HG03135 (cell line): ENCODE data around the gene YTHDC1.
"Not testable (repeated sequence)": the region's sequence is repeated elsewhere in the genome, so short reads cannot be mapped to it uniquely, and the experiment has no call there.

ENCODE experiments used
- ATAC-seq: cut with Tn5 transposase; IDR thresholded peaks from one replicate; pipeline ENCODE4 v1.9.1; 2021; ENCODE audit warnings: mild to moderate bottlenecking, moderate library complexity; ENCODE audit not compliant: unreplicated experiment

Gene YTHDC1

DNA sequence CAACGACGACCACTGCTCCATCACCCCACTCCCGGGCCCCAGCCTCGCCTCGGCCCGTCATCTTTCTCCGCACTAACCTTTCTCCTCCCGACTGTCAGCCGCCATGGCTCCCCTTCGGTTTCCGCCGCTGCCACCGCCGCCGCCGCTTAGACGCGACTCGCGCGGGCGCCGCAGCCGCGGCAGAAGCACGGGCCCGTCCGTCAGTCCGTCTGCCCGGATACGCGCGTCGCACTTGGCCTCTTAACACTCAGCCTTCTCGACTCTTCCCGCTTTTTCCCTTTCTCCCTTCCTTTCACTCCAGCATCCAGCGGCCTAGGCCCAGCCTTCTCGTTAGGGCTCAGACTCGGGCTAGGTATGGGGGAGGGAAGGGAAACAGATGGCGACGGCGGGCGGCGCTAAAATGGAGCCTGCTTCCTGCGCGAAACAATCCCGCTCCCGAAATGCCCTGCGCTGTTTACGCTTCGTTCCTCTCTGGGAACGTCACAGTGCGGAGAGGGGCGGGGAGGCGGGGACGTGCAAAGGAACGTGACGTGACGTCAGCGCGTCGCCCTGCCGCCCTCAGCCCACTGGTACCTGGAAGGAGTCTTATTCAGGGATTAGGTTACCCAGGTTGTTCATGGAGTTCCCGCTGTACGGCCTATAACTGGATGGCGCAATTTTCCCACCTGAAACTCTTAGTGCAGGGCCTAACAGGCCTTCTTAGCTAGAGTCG lies at the start of gene YTHDC1:
YTHDC1 (minus strand) TSS at position 442 of the 712 bp plus-strand sequence; CDS start at position 105, 337 bp downstream.
- ATAC-seq, result peak; percentile 94

DNA sequence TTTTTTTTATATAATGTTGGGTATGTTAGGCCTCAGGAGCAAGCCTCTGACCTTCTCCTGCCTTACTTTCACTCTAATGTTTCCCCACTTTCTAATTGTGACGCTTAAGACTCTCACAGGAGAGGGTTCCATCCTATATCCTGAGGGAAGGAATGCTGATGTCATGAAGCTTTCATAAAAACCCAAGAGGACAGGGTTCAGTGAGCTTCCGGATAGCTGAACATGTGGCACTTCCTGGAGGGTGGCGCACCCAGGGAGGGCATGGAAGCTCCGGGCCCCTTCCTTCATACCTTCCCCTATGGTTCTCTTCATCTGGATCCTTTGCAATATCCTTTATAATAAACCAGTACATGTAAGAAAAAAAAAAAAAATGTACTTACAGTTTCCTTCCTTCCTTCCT lies 49.4 kb upstream of the YTHDC1 start:
- no peak for ATAC-seq

DNA sequence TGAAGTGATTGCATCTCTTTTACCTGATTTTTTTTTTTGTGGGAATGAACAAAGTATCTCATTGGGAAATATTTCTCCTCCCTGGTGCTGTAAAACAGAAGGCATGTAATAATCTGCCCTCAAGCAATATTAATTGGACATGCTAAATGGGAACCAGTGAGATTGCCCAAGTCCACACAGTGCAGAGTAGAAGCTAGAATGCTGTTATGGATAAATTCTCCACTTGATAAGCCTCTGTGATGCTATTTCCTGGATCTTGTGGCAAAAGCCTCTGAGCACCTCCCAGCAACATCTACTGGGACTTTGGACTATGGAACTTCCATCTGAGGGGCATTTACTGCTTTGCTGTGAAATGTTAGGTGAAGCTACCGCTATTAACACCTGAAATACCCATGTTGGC lies 46.9 kb upstream of the YTHDC1 start:
- no peak for ATAC-seq

DNA sequence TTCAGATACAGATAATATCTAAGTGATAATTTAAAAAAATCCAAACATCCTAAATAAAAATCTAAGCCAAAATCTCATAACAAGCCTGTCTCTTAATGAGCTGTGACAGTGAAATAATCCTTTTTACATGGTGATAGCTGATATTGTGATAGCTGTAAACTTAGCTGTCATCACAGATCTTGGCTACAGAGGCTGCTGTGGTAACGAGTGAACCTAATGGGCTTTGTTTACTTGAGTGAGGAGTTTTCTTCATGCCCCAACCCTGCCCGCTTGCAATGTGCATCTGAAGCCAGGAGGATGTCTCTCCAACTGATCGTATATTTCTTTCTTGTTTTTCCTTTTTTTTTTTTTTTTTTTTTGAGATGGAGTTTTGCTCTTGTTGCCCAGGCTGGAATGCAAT lies 41.5 kb upstream of the YTHDC1 start:
- no peak for ATAC-seq

DNA sequence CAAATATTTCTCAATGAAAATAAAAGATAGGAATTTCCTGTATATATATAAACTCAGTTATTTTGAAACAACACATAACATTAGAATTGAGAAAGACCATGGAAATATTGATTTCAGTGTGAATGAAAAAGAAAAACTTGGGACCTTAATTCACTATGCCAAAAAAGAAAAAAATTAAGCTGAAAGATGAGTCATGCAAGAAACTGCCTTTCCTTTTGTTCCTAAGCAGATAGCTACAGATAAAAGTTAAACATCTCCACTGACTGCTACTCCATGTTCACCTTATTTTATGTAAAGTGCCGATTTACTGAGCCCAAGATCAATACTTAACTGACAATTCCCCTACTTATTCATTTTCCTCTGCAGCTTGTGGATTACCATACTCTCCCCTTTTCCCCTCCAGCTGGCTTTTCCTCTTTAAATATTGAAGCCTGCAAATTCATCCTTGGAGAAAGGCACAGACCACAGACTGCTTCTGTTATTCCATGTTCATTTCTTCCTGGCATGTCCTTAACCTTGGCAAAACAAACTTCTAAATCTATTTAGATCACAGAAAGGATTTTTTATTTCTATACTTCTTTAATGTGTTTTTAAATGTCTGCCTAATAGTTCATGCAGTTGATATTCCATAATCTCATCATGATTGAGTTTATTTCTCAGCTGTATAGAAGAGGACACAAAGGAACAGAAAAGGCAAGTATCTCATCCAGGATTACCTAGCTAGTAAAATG lies 40.5 kb upstream of the YTHDC1 start:
- ATAC-seq, result no peak

DNA sequence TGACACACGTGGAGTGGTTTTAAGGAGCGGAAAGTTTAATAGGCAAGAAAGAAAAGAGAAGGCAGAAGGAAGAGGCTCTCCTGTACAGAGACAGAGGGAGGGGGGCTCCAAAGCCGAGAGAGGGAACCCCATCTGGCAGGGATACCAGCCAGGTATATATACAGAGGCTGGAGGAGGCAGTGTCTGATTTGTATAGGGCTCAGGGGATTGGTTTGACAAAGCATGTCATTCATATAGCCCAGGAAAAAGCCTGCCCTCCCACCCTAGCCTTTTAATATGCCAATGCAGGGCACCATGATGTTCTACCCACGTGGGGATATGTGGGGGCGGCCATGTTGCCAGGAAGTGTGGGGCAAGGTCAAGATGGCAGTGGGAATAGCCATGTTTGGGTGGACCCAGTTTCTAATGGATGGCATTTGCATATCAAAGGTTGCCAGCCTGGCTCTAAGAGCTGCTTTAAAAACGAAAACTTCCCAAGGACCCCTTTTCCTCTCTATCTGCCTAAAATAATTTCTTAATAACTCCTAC lies 39.6 kb upstream of the YTHDC1 start:
- ATAC-seq, result not testable (repeated sequence)

DNA sequence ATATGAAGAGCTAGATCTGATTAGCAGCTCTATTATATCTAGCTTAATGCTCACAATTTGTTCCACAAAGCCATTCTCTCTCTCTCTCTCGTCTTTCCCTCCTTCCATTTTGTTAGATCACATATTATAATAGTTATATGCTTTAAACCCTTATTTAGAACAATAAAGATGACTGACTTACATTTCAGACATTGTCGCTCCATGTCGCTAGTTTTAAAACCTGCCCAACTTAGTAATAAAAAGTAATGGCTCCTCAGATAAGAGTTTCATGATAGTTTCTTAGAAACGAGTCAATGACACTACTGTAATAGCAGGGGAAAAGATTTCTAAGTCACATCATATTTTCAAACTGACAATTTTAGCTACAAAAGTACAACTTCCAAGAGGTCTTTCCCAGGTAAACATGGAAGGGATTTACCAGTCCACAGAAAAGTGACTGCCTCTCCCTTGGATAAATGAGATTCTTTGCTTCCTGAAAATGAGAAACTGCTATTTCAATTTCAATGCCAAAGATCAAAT lies 38.5 kb upstream of the YTHDC1 start:
- no peak for ATAC-seq

DNA sequence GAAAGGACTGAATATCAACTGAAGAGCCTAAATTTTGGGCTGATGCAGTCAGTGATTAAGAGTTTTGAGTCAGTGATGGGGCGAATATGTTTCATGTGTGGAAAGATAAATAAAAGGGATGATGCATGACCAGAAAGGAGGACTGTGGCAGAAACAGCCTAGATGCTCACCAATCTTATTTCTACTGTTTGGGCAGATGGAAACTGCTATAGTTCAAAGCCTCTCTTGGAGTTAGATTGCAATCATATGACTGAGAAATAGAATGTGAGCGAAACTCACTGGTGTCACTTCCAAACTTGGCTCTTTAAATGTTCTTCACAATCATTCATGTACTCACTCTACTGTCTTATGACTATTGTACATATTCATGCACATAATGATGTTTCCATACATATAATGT lies 35.4 kb upstream of the YTHDC1 start:
- ATAC-seq, result no peak

DNA sequence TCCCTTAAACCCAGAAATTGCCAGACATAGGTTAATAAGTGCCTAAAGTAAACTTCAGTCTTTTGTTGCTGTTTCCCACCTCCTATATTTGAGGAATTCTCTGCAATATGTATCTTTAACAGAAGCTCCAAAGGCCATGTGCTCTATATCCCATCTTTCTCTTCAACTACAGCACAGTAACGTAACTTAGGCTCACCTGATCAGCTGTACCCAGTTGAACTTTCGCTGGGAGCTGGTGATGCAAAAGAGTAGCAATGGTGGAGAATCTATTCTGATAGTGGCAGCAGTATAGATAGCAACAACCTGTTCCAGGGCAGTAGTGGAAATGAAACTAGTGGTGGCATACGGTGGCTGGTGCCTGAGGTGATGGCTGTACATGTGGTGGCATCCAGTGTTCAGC lies 33.2 kb upstream of the YTHDC1 start:
- ATAC-seq, result no peak

DNA sequence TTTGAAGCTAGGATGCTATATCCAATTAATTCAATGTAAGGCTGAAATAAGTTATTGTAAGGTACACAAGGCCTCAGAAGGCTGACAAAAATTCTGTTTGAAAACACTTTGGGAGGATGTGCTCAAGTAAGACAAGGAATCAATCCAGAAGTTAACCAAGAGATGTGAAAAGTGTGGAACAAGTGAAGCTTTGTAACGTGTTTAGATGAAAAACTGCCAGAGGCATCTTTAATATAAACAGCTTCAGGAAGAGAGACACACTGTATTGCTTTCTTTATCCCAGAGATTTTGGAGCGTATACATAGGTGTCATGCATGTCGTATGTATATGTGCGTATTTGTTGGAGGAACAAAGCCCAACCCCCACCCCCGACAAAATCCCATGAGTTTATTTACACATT lies 28.3 kb upstream of the YTHDC1 start:
- ATAC-seq, result no peak

DNA sequence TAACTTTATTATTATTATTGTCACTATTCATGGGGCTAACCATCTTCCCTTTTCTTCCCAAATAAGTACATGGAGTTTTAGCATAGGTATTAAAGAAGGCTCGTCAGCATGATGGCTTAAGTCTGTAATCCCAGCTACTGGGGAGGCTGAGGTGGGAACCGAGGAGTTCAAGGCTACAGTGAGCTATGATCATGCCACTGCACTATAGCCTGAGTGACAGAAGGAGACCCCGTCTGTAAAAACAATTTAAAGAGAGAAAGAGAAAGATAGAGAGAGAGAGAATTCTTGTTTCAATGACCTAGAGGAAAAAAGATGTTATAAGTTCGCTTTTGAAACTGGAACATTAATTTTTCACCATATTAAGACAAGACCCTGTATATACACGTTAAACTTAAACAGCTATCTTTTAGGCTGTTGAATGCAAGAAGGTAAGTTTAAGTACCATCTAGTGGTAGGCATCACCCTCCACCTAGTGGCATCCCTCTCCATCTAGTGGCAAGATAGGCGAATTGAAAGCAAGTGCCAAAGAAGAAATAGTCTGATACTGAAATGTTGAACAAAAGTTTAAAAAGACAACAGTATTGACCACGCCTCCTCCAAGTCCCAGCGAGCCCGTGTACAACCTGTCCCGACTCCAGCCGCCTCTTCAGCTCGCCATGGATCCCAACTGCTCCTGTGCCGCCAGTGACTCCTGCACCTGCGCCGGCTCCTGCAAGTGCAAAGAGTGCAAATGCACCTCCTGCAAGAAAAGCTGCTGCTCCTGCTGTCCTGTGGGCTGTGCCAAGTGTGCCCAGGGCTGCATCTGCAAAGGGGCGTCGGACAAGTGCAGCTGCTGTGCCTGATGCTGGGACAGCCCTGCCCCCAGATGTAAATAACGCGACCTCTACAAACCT lies 26.0 kb upstream of the YTHDC1 start:
- peak; percentile 71 for ATAC-seq

DNA sequence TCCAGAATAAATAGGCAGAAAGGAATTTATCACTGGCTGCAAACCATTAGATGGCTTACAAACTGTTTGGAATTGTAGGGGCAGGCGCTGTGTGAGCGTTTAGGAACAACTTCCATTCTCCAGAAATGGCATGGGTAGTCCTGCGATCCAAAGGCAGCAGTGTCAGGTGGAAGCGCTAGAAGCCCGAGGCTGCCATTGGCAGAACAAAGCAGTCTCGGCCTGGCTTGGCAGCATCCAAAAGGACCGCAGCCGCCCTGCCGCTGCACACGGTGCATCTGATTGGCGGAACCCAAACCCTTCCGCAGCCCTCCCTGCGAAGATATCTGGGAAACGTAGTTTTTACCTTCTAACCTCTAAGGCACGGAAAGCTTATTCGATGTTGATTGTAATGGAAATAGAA lies 23.6 kb upstream of the YTHDC1 start:
- ATAC-seq, result peak; percentile 84

DNA sequence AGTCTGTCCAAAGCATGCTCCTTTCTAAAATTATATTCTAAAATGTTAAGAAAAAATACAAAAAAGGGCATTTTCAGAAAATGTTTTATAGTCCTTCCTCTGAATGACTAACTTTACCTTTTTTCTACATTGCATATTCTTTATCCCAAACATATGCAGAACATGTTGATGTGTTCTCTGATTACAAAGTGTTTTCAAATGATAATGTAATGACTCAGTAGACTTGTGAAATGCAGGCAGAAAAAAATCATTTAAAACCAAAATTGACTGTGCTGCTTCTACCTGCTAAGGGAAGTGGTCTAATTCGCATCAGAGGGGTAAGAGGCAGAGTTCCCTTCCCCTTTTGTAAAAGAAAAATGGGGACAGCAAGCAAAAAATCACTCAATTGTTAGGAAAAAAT lies 22.7 kb upstream of the YTHDC1 start:
- ATAC-seq, result no peak

DNA sequence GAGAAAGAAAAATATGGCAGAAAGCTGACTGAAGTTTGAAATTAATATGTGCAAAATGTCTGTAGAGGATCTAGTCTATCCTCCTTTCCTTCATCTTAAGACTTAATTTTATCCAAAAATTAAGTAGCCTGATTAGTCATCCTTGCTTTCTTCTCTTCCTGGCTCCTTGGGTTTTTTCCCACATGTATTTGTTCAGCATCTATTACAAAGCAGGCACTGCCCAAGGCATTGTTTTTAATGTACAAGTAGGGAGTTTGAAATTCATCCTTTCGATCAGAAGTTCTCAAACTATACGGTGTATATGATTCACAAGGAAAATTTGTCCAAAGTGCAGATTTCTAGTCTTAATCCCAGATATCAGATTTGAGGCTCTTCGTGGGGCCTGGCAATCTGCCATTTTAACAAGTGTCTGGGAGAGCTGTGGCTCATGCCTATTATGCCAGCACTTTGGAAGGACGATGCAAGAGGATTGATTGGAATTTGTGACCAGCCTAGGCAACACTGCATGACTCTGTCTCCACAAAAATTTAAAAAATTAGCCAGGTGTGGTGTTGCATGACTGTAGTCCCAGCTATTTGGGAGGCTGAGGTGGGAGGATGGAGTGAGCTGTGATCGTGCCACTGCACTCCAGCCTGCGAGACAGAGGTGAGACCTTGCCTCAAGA lies 19.4 kb upstream of the YTHDC1 start:
- ATAC-seq, result no peak

DNA sequence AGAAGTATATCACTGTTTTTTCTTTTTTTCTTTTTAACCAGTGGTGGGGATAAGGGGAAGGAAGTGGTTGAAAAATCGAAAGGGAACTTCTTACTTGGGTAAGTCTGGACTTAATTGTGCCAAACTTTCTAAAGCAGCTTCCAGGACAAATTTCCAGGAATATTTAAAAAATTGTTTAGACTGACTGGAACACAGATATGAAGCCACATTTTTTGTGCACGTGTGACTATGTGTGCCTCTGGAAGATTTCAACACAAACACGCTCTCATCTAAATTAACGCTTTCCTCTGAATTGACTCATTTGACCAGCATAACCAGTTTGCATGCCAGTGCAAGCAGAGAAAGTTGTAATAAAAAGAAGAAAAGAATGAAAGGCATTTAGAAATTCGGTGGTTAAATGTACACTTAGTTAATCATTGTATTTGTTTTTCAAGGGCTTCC lies 18.8 kb upstream of the YTHDC1 start:
- ATAC-seq, result no peak

DNA sequence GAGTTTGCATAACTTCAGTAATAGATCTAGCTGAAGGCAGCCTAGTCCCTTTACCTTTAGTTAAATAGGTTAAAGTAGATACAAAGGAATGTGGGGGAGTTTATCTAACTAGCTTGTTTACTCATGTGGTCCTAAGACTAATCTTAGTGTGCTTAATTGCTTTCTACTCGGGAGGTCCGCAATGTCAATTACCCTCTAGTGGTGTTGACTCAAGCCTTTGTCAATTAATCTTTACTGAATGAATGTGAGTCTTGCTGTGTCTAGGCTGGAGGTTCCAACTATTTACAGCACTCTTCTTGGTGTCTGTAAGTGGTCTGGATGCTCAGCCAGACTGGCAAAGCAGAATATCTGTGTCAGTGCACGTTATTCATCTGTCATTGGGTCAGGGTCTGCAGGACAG lies 17.9 kb upstream of the YTHDC1 start:
- no peak for ATAC-seq

DNA sequence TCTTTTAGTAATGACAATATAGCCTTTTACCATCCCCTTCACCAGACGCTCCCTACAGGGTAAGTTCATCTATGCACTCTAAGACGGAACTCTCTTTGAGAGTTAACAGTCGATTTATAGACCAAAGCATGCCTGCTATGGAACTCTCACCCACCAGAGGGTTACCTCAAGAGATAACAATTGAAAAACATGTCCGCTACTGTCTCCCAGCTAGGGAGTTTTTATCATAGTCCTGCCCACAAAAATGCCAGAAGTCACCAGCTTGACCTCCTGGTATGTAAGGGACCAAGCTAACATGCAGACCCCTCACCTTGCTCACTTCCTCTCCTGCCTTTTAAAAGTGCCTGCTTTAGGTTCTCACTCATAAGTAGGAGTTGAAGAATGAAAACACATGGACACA lies 16.7 kb upstream of the YTHDC1 start:
- no peak for ATAC-seq

DNA sequence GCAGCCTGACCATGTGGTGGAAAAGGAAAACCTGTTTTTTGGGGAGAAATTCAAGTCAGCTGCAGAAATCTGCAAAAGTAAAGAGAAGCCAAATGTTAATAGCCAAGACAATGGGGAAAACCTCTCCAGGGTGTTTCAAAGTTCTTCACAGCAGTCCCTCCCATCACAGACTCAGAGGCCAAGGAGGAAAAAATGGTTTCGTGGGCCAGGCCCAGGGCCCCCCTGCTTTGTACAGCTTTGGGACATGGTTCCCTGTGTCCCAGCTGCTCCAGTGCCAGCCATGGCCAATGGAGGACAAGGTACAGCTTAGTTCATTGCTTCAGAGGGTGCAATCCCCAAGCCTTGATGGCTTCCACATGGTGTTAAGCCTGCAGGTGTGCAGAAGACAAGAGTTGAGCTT lies 15.2 kb upstream of the YTHDC1 start:
- no peak for ATAC-seq

DNA sequence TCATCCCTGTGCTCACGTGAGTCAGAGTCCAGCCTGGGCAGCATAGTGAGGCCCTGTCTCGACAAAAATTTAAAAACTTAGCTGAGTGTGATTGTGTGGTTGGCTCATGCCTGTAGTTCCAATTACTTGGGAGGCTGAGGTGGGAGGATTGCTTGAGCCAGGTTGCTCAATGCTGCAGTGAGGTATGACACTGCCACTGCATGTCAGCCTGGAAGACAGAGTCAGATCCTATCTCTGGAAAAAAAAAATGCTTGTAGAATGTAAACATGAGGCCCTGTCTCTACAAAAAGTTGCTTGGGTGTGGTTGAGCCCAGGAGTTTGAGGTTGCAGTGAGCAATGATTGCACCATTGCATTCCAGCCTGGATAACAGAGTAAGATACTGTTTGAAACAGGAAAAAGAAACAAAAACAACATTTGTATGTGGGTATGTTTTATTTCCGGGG lies 11.3 kb upstream of the YTHDC1 start:
- ATAC-seq, result no peak

DNA sequence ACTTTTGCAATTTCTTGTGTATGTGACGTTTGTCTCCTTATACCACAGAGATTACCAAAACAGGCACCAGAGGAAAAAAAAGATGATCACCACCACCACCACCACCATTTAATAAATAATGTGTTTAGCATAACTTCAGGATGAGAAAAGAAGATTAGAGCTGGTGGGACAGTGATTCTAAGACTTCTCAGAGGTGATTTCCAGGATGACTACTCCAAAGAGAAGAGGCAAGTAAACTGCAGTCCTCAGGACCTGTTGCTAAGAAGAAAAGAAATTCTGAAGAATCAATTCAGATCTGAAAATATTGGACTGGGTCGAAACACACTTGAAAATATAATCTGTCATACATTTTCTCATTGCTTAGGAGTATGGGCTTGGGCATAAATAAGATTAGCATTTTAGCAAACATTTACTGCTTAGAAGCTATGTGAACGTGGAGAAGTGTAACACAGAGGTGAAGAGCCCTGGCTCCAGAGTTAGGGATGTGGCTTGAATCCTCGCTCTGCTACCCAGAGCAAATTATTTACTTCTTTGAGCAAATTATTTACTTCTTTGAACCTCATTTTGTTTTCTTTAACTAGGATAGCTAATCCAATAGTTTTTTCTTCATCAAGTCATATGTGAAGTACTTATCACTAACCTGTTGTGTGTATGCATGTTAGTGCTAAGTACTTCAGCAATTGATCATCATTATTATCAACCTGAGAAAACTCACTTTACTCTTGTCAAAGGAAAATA lies 10.5 kb upstream of the YTHDC1 start:
- no peak for ATAC-seq
